ENCODE measurements around the gene B3GNT8. TPM values are rescaled to one million over a fixed set of nuclear protein-coding genes. Genes with fewer than 3 reads are reported as not detected.

B3GNT8 gene
- total RNA-seq, 1 experiment from 2014 or later, result 0.96 TPM

DNA sequence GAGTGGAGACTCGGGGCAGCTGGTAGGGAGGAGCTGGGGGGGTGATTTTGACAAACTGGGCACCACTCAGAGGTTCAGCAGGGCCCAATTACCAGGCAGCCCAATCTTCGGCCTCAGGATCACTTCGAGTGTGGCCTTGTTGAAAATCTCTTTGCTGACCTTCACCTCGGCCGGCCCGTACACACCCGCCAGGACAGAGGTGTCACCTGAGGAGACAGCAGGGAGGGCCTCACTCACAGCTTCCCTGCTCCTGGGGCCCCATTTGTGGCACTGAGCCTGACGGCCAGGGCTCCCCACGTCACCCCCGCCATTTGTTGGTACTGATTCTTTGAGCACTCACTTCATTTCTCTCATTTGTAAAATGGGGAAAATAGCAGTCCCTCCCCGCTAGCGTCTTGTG, 34.4 kb downstream of the B3GNT8 start:
- Histone ChIP-seq H2BK20ac (ENCODE audit: low read depth, low read length, poor library complexity, severe bottlenecking) (no peak overlapping the region), H2BK12ac (ENCODE audit: insufficient read length, low read depth, low read length) (no peak overlapping the region), H4K8ac (replicated peaks; ENCODE audit: insufficient read length, low read depth, low read length) (no peak overlapping the region), H2BK15ac (ENCODE audit: low read depth, low read length) (no peak overlapping the region), H3K79me1 (ENCODE audit: insufficient read depth, low read depth, low read length, poor library complexity, severe bottlenecking) (no peaks in the 10 kb centered on the region), H2AK5ac (ENCODE audit: insufficient read length, low read length) (no peak overlapping the region), H4K5ac (ENCODE audit: insufficient read length, low read depth, low read length) (no peak overlapping the region), H3K4me1 (ENCODE audit: insufficient read depth, low read length) (no peaks in the 10 kb centered on the region), H2BK5ac (ENCODE audit: insufficient read length, low read length) (no peak overlapping the region), H3K9me3 (ENCODE audit: control insufficient read depth, low read depth, low read length) (no peaks in the 10 kb centered on the region), H2BK120ac (ENCODE audit: low read depth, low read length, poor library complexity, severe bottlenecking) (no peak overlapping the region), H3K4ac (ENCODE audit: low read depth, low read length) (no peak overlapping the region), H3K4me2 (ENCODE audit: insufficient read depth, insufficient read length, low read length) (no peak overlapping the region), H4K91ac (ENCODE audit: insufficient read length, low read depth, low read length) (no peak overlapping the region), H3K27ac (ENCODE audit: insufficient read length, low read depth, low read length) (no peak overlapping the region), H3K79me2 (ENCODE audit: insufficient read depth, low read length) (no peaks in the 10 kb centered on the region), H3K56ac (ENCODE audit: insufficient read length, low read depth, low read length) (no peak overlapping the region), H2AFZ (ENCODE audit: low read length) (no peak overlapping the region), H3K18ac (ENCODE audit: insufficient read length, low read depth, low read length) (no peak overlapping the region), H3K9ac (ENCODE audit: extremely low read depth, insufficient read length, low read length) (no peak overlapping the region), H3K27me3 (ENCODE audit: insufficient read depth, low read length) (no peaks in the 10 kb centered on the region), H4K20me1 (ENCODE audit: control insufficient read depth, insufficient read depth, insufficient read length) (no peaks in the 10 kb centered on the region), H3K14ac (ENCODE audit: insufficient read depth, low read length) (no peak overlapping the region), H3K23me2 (ENCODE audit: insufficient read length, low read depth, low read length, poor library complexity, severe bottlenecking) (peaks cover 4% of the 10 kb centered on the region), H3K23ac (ENCODE audit: insufficient read length, low read depth, low read length) (no peak overlapping the region), H3T11ph (ENCODE audit: low read length) (no peak overlapping the region)
- peaks cover 11% of the 10 kb centered on the region in 2 experiments for H3K4me1 Mint-ChIP-seq
- DNase-seq, result no peak
- no peaks in the 10 kb centered on the region; a peak in 1 of 5 replicates for H3K9me3 Mint-ChIP-seq
- H3K27ac Mint-ChIP-seq, result peak overlapping the region in 1 of 3 experiments; percentile 22; a peak in 1 of 7 replicates
- no CpG with 5 or more reads among the region's 12 CpGs for WGBS (ENCODE audit: extremely low coverage, insufficient read length, low lambda C conversion rate)
- H3K4me3 Mint-ChIP-seq, result no peak overlapping the region
- peaks cover 2 to 55% (median 22%) of the 10 kb centered on the region in 3 experiments; a peak in 5 of 7 replicates for H3K36me3 Mint-ChIP-seq (ENCODE audit: insufficient read depth in 1 of 3, low read depth in 3 of 3)
- no peaks in the 10 kb centered on the region for H3K27me3 Mint-ChIP-seq (ENCODE audit: low read depth)
- TF ChIP-seq, protein P1, sequence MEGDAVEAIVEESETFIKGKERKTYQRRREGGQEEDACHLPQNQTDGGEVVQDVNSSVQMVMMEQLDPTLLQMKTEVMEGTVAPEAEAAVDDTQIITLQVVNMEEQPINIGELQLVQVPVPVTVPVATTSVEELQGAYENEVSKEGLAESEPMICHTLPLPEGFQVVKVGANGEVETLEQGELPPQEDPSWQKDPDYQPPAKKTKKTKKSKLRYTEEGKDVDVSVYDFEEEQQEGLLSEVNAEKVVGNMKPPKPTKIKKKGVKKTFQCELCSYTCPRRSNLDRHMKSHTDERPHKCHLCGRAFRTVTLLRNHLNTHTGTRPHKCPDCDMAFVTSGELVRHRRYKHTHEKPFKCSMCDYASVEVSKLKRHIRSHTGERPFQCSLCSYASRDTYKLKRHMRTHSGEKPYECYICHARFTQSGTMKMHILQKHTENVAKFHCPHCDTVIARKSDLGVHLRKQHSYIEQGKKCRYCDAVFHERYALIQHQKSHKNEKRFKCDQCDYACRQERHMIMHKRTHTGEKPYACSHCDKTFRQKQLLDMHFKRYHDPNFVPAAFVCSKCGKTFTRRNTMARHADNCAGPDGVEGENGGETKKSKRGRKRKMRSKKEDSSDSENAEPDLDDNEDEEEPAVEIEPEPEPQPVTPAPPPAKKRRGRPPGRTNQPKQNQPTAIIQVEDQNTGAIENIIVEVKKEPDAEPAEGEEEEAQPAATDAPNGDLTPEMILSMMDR (conservative IDR thresholded peaks at IDR 0.05), result no peak
